Heart right ventricle (tissue), 16 donors: Measurements from ENCODE around the gene SERPINC1. TPM values are rescaled to one million over a fixed set of nuclear protein-coding genes. Genes with fewer than 3 reads are reported as not detected.
"Not testable (repeated sequence)": the region's sequence is repeated elsewhere in the genome, so short reads cannot be mapped to it uniquely, and the experiment has no call there.

ENCODE experiments used
- ATAC-seq, 8 donors: fragments of 200-7000 bp; cut with Tn5 transposase; one replicate each; pipeline ENCODE4 v1.9.1; 2020; ENCODE audit warnings: mild to moderate bottlenecking in 8 of 8, moderate library complexity in 8 of 8, moderate number of reproducible peaks in 1 of 8
- DNase-seq, 2 donors: peaks; one replicate each; pipeline ENCODE4 v3.0.0-alpha.2; 2020
- H3K27ac ChIP-seq, 10 donors: fragments of 200-600 bp; sonication (generic) in 2 of 10; one replicate each; pipeline versions ENCODE4 v1.5.0 to v1.8.0; 2020 to 2022; ENCODE audit warnings: mild to moderate bottlenecking in 3 of 10
- H3K27me3 ChIP-seq, 7 donors: fragments of 200-600 bp; one replicate each; pipeline ENCODE4 v1.8.0; 2021 to 2022; ENCODE audit warnings: mild to moderate bottlenecking in 2 of 7
- H3K36me3 ChIP-seq, 9 donors: fragments of 200-600 bp; sonication (generic) in 1 of 9; one replicate each; pipeline versions ENCODE4 v1.5.0 to v1.8.0; 2020 to 2022; ENCODE audit warnings: mild to moderate bottlenecking in 2 of 9
- H3K4me1 ChIP-seq, 9 donors: fragments of 200-600 bp; sonication (generic) in 1 of 9; one replicate each; pipeline versions ENCODE4 v1.5.0 to v1.8.0; 2020 to 2022; ENCODE audit warnings: mild to moderate bottlenecking in 4 of 9
- H3K4me3 ChIP-seq, 10 donors: fragments of 200-600 bp; sonication (generic) in 2 of 10; one replicate each; pipeline versions ENCODE4 v1.5.0 to v1.8.0; 2020 to 2022; ENCODE audit warnings: mild to moderate bottlenecking in 7 of 10, moderate library complexity in 2 of 10
- H3K9me3 ChIP-seq, 11 donors: fragments of 200-600 bp in 10 of 11; sonication (generic) in 2 of 11; one replicate each; pipeline versions ENCODE4 v1.5.0 to v1.8.0; 2013 to 2022; ENCODE audit warnings: mild to moderate bottlenecking in 2 of 11, control low read depth in 1 of 11, moderate library complexity in 1 of 11
- WGBS, 2 donors: extraction: QIAGEN DNeasy Blood & Tissue Kit; methylation state at CpG; one replicate each; pipeline ENCODE4 v1.1.7; 2013; ENCODE audit warnings: inconsistent platforms in 1 of 2; 5-methylcytosine and 5-hydroxymethylcytosine counted together
- intact Hi-C, 10 donors: fragments of 100-400 bp; cut with DNase I; formaldehyde crosslinking; loops; one replicate each; pipeline versions ENCODE4 v1.11.1 to v1.14.2; 2022
- polyA plus RNA-seq, 2 donors: library from polyadenylated mRNA; stranded (reverse); fragments of 200-250 nt; gene quantifications; one replicate each; pipeline ENCODE4 v1.2.3, GENCODE V29; 2013
- total RNA-seq, 10 donors: library from RNA; stranded (reverse); fragmentation: NEBNext Ultra II Directional in 3 of 10; extraction: Animal tissue kit (Norgen Biotek cat#: 25700) in 3 of 10; gene quantifications; one replicate each; pipeline versions ENCODE4 v1.2.1 to v1.2.4, GENCODE V29; 2021 to 2023
- TF ChIP-seq, protein P1 (sequence below), 9 donors: fragments of 200-600 bp; sonication (generic) in 2 of 9; IDR thresholded peaks; one replicate each; pipeline versions ENCODE4 v1.5.0 to v1.8.0; 2021 to 2022; ENCODE audit warnings: antibody characterized with exemption in 9 of 9, mild to moderate bottlenecking in 5 of 9, moderate library complexity in 1 of 9
- donor health status: Arrhythmogenic right ventricular cardiomyopathy.
- donor health status: ischemic (EF 13 %, LVEDD 7.1; RV severe dilation, severe dysfunction).
- donor health status: healthy with polysubstance abuse.
- donor health status: DM: no; HTN: yes; CAD: no.
- donor health status: DM: no; HTN: no; CAD: no.
- donor health status: ischemic (EF 25% LVEDD 6.9; RV normal size, moderate dysfunction).
- donor health status: ischemic (EF 25% LVEDD 5.7; RV mildly dilated, moderate dysfunction).
- donor health status: healthy.
- donor health status: DM: yes; HTN: yes; CAD: no.
- donor health status: Ischemic cardiomyopathy.
- donor health status: ischemic (EF 35%, LVEDD 5.7; RV mildly dilated, moderate dysfunction).
- donor health status: nonischemic (EF 11% LVEDD 7.7; RV severe dilation, severe dysfunction).
- donor health status: DM: yes; HTN: yes; CAD: no.
- donor health status: PGD.
- donor health status: ischemic (EF 29% LVEDD 5.4; RV normal size, mild dysfunction).
- donor health status: nonischemic (EF 23%, LVEDD 6.1; RV moderate dilation, normal function).

Gene SERPINC1
- total and polyA plus RNA-seq, 12 donors: 0.20 to 0.44 (median 0.34) TPM; not detected in 9

DNA sequence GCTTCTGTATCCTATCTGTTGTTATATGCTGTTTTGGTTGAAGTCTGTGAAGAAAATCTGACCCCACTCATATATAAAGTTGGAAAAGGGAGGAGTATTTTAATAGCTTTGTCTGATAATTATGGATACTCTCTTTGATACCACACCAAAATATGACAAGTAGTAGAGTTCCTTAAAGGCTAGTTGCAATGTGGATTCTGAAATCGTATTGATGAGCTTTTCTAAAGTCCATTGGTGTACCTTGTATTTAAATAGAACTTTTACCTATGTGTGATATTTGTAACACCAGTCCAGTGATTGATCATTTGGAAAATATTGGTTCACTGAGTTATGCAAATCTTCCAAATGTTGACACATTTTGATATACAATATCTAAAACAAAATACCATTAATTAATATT, 57.1 kb downstream of the SERPINC1 start:
- no peak overlapping the region for H3K4me3 ChIP-seq
- DNase-seq (no peak), ATAC-seq (no peak)
- peaks cover 0 to 100% (median 48%) of the 10 kb centered on the region in 9 donors for H3K36me3 ChIP-seq
- intact Hi-C loops: loop anchor here in 1 of 10 donors (10.0 kb wide), 1 partner anchor 295 kb away; the partner anchor contains the start of gene RABGAP1L
- H3K27me3 ChIP-seq: no peaks in the 10 kb centered on the region
- H3K9me3 ChIP-seq: no peaks in the 10 kb centered on the region
- H3K4me1 ChIP-seq: peaks cover 0 to 12% (median 5%) of the 10 kb centered on the region in 9 donors
- TF ChIP-seq, protein P1, sequence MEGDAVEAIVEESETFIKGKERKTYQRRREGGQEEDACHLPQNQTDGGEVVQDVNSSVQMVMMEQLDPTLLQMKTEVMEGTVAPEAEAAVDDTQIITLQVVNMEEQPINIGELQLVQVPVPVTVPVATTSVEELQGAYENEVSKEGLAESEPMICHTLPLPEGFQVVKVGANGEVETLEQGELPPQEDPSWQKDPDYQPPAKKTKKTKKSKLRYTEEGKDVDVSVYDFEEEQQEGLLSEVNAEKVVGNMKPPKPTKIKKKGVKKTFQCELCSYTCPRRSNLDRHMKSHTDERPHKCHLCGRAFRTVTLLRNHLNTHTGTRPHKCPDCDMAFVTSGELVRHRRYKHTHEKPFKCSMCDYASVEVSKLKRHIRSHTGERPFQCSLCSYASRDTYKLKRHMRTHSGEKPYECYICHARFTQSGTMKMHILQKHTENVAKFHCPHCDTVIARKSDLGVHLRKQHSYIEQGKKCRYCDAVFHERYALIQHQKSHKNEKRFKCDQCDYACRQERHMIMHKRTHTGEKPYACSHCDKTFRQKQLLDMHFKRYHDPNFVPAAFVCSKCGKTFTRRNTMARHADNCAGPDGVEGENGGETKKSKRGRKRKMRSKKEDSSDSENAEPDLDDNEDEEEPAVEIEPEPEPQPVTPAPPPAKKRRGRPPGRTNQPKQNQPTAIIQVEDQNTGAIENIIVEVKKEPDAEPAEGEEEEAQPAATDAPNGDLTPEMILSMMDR (IDR thresholded peaks at IDR 0.05): no peak
- 94 to 100% methylated on average over 1 of the region's 1 CpG for WGBS, 2 donors
- H3K27ac ChIP-seq: no peak overlapping the region

DNA sequence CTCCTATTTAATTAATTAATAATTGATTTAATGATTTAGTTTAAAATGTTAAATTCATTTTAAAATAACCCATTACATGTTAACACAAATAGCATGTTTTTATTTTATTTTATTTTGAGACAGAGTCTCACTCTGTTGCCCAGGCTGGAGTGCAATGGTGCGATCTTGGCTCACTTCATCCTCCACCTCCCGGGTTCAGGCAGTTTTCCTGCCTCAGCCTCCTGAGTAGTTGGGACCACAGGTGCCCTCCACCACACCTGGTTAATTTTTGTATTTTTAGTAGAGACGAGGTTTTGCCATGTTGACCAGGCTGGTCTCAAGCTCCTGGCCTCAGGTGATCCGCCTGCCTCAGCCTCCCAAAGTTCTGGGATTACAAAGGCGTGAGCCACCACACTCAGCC, 57.6 kb downstream of the SERPINC1 start:
- WGBS, 2 donors: 94 to 99% methylated on average over 5 of the region's 5 CpGs
- ATAC-seq, H3K4me3 ChIP-seq, H3K4me1 ChIP-seq, H3K9me3 ChIP-seq, H3K27ac ChIP-seq, intact Hi-C loops, H3K27me3 ChIP-seq, DNase-seq: not testable (repeated sequence)
- peaks cover 0 to 100% (median 43%) of the 10 kb centered on the region in 9 donors for H3K36me3 ChIP-seq

DNA sequence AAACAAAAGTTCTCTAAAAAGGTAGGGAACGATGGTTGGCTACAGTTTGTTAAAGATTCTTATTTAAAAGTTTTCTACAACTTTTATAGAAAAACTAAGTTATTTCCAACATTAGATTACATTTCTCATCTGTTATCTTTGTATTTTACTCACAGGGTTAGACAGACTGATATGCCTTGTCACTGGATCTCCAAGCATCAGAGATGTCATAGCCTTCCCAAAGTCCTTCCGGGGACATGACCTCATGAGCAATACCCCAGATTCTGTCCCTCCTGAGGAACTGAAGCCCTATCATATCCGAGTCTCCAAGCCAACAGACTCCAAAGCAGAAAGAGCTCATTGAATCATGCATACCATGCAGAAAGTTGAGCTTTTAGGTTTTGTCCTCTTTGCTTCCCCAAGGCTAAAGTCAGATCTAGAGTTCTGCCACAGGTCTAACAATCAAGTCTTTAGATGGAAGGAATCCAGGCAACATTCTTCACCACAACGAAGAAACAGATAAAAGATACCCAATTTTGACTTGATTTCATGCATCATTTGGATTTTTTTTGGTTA, 59.7 kb downstream of the SERPINC1 start:
- TF ChIP-seq, protein P1 (IDR thresholded peaks at IDR 0.05): no peak
- intact Hi-C loops: no loop called here
- Histone ChIP-seq H3K27me3 (no peaks in the 10 kb centered on the region), H3K4me1 (peaks cover 0 to 11% (median 0%) of the 10 kb centered on the region in 9 donors), H3K27ac (no peak overlapping the region), H3K9me3 (no peaks in the 10 kb centered on the region), H3K36me3 (peaks cover 0 to 99% (median 30%) of the 10 kb centered on the region in 9 donors), H3K4me3 (no peak overlapping the region)
- no peak for ATAC-seq
- DNase-seq: no peak
- WGBS, 2 donors: 72 to 79% methylated on average over 4 of the region's 4 CpGs

DNA sequence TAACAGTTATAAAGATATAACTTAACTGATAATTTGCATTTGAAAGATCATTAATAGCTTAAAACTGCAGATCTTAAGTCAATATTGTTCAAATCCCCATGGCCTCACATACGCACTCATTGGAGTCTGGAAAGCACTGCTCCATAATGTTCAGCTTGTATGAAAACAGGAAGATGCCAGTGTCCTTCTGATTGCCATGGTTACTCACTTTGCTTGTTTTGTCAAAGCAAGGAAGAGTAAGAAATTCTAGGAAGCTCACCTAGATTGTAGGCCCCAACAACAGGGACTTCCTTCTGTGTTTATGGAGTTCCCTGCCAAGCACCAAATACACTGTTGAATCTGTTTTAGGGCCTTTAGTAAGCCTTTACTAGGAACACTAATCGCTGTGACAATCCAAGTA, 60.2 kb downstream of the SERPINC1 start:
- H3K27me3 ChIP-seq: no peaks in the 10 kb centered on the region
- no peak for ATAC-seq
- WGBS, 2 donors: 93 to 96% methylated on average over 2 of the region's 2 CpGs
- no peak overlapping the region for H3K4me3 ChIP-seq
- H3K9me3 ChIP-seq: no peaks in the 10 kb centered on the region
- peaks cover 0 to 99% (median 26%) of the 10 kb centered on the region in 9 donors for H3K36me3 ChIP-seq
- TF ChIP-seq, protein P1 (IDR thresholded peaks at IDR 0.05): no peak
- H3K27ac ChIP-seq: no peak overlapping the region
- intact Hi-C loops: no loop called here
- no peak for DNase-seq
- peaks cover 0 to 11% (median 0%) of the 10 kb centered on the region in 9 donors for H3K4me1 ChIP-seq

DNA sequence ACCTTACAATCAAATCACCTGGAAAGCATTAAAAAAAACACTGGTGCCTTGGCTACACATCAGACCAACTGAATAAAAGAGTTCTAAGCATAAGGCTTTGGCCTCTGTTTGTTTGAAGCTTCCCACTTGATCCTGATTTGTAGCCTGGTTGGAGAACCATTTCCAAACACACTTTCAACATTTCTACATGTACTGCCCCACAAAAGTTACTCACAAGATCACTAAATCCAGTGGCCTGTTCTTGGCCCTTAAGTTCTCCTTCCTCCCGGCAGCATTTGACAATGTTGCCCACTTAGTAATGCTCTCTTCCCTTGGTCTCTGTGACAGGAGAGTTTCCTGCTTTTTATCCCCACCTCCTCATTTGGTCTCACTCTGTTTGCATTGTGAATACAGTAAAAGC, 61.1 kb downstream of the SERPINC1 start:
- no peak overlapping the region for H3K27ac ChIP-seq
- DNase-seq: no peak
- ATAC-seq: no peak
- intact Hi-C loops: no loop called here
- WGBS, 2 donors: 79 to 93% methylated on average over 1 of the region's 1 CpG
- no peaks in the 10 kb centered on the region for H3K27me3 ChIP-seq
- H3K4me1 ChIP-seq: peaks cover 0 to 11% (median 0%) of the 10 kb centered on the region in 9 donors
- H3K36me3 ChIP-seq: peaks cover 0 to 98% (median 26%) of the 10 kb centered on the region in 9 donors
- no peaks in the 10 kb centered on the region for H3K9me3 ChIP-seq
- TF ChIP-seq, protein P1 (IDR thresholded peaks at IDR 0.05): no peak
- no peak overlapping the region for H3K4me3 ChIP-seq
